ENCODE data around the gene PRKCH.

The PRKCH gene

GRCh38 chr14:61322799-61323290 is 1.5 kb downstream of the PRKCH start:
- peaks cover 46% of the 10 kb centered on the region for H3K36me3 Mint-ChIP-seq (ENCODE audit: low read depth)
- no peaks in the 10 kb centered on the region for H3K9me3 Mint-ChIP-seq
- no peaks in the 10 kb centered on the region for H3K27me3 Mint-ChIP-seq (ENCODE audit: low read depth)
- peak overlapping the region; percentile 94 for H3K4me3 Mint-ChIP-seq
- peak overlapping the region; percentile 84 for H3K27ac Mint-ChIP-seq
- peaks cover 36% of the 10 kb centered on the region for H3K4me1 Mint-ChIP-seq (ENCODE audit: low read depth)

- Mint-ChIP-seq H3K4me3 (peak overlapping the region; percentile 94), H3K4me1 (ENCODE audit: low read depth) (peaks cover 42% of the 10 kb centered on the region), H3K9me3 (no peaks in the 10 kb centered on the region), H3K27me3 (ENCODE audit: low read depth) (no peaks in the 10 kb centered on the region), H3K36me3 (ENCODE audit: low read depth) (peaks cover 50% of the 10 kb centered on the region), H3K27ac (peak overlapping the region; percentile 84)
Observed at GRCh38 chr14:61323970-61324369, 2.6 kb downstream of the PRKCH start.

- Mint-ChIP-seq H3K27ac (peak overlapping the region; percentile 84), H3K9me3 (no peaks in the 10 kb centered on the region), H3K36me3 (ENCODE audit: low read depth) (peaks cover 55% of the 10 kb centered on the region), H3K4me3 (peak overlapping the region; percentile 66), H3K27me3 (ENCODE audit: low read depth) (no peaks in the 10 kb centered on the region), H3K4me1 (ENCODE audit: low read depth) (peaks cover 52% of the 10 kb centered on the region)
Observed at GRCh38 chr14:61325166-61325565, 3.8 kb downstream of the PRKCH start.

- no peaks in the 10 kb centered on the region for H3K27me3 Mint-ChIP-seq (ENCODE audit: low read depth)
- no peaks in the 10 kb centered on the region for H3K9me3 Mint-ChIP-seq
- peaks cover 55% of the 10 kb centered on the region for H3K36me3 Mint-ChIP-seq (ENCODE audit: low read depth)
- peak overlapping the region; percentile 79 for H3K4me3 Mint-ChIP-seq
- H3K4me1 Mint-ChIP-seq (ENCODE audit: low read depth) = peaks cover 54% of the 10 kb centered on the region
- peak overlapping the region; percentile 84 for H3K27ac Mint-ChIP-seq
Observed at GRCh38 chr14:61326146-61326545, 4.8 kb downstream of the PRKCH start.

GRCh38 chr14:61326847-61327246 is 5.5 kb downstream of the PRKCH start:
- H3K4me1 Mint-ChIP-seq (ENCODE audit: low read depth) = peaks cover 57% of the 10 kb centered on the region
- peak overlapping the region; percentile 84 for H3K27ac Mint-ChIP-seq
- no peaks in the 10 kb centered on the region for H3K9me3 Mint-ChIP-seq
- no peaks in the 10 kb centered on the region for H3K27me3 Mint-ChIP-seq (ENCODE audit: low read depth)
- H3K36me3 Mint-ChIP-seq (ENCODE audit: low read depth) = peaks cover 55% of the 10 kb centered on the region
- peak overlapping the region; percentile 79 for H3K4me3 Mint-ChIP-seq

GRCh38 chr14:61328626-61329262 is 7.4 kb downstream of the PRKCH start:
- peak overlapping the region; percentile 90 for H3K27ac Mint-ChIP-seq
- peak overlapping the region; percentile 76 for H3K4me3 Mint-ChIP-seq
- H3K36me3 Mint-ChIP-seq (ENCODE audit: low read depth) = peaks cover 41% of the 10 kb centered on the region
- H3K9me3 Mint-ChIP-seq = no peaks in the 10 kb centered on the region
- H3K27me3 Mint-ChIP-seq (ENCODE audit: low read depth) = no peaks in the 10 kb centered on the region
- peaks cover 73% of the 10 kb centered on the region for H3K4me1 Mint-ChIP-seq (ENCODE audit: low read depth)

- Mint-ChIP-seq H3K4me3 (peak overlapping the region; percentile 76), H3K4me1 (ENCODE audit: low read depth) (peaks cover 76% of the 10 kb centered on the region), H3K9me3 (no peaks in the 10 kb centered on the region), H3K27me3 (ENCODE audit: low read depth) (no peaks in the 10 kb centered on the region), H3K36me3 (ENCODE audit: low read depth) (peaks cover 39% of the 10 kb centered on the region), H3K27ac (peak overlapping the region; percentile 90)
Observed at GRCh38 chr14:61329478-61330051, 8.2 kb downstream of the PRKCH start.

- Mint-ChIP-seq H3K27ac (peak overlapping the region; percentile 90), H3K4me1 (ENCODE audit: low read depth) (peaks cover 74% of the 10 kb centered on the region), H3K9me3 (no peaks in the 10 kb centered on the region), H3K27me3 (ENCODE audit: low read depth) (no peaks in the 10 kb centered on the region), H3K36me3 (ENCODE audit: low read depth) (peaks cover 36% of the 10 kb centered on the region), H3K4me3 (peak overlapping the region; percentile 76)
Observed at GRCh38 chr14:61330511-61330910, 9.1 kb downstream of the PRKCH start.

GRCh38 chr14:61331992-61332657 is 10.7 kb downstream of the PRKCH start:
- Mint-ChIP-seq H3K4me3 (peak overlapping the region; percentile 78), H3K9me3 (no peaks in the 10 kb centered on the region)

GRCh38 chr14:61332658-61333029 is 11.3 kb downstream of the PRKCH start:
- peaks cover 24% of the 10 kb centered on the region for H3K36me3 Mint-ChIP-seq (ENCODE audit: low read depth)
- H3K27ac Mint-ChIP-seq = peak overlapping the region; percentile 94
- peak overlapping the region; percentile 78 for H3K4me3 Mint-ChIP-seq
- H3K27me3 Mint-ChIP-seq (ENCODE audit: low read depth) = no peaks in the 10 kb centered on the region
- no peaks in the 10 kb centered on the region for H3K9me3 Mint-ChIP-seq
- peaks cover 70% of the 10 kb centered on the region for H3K4me1 Mint-ChIP-seq (ENCODE audit: low read depth)

More at GRCh38 chr14:61331992-61332657, 10.7 kb downstream of the PRKCH start:
- Mint-ChIP-seq H3K36me3 (ENCODE audit: low read depth) (peaks cover 29% of the 10 kb centered on the region), H3K4me1 (ENCODE audit: low read depth) (peaks cover 72% of the 10 kb centered on the region), H3K27ac (peak overlapping the region; percentile 94), H3K27me3 (ENCODE audit: low read depth) (no peaks in the 10 kb centered on the region)

- Mint-ChIP-seq H3K27ac (peak overlapping the region; percentile 94), H3K27me3 (ENCODE audit: low read depth) (no peaks in the 10 kb centered on the region), H3K36me3 (ENCODE audit: low read depth) (peaks cover 24% of the 10 kb centered on the region), H3K4me3 (peak overlapping the region; percentile 78), H3K9me3 (no peaks in the 10 kb centered on the region), H3K4me1 (ENCODE audit: low read depth) (peaks cover 74% of the 10 kb centered on the region)
Observed at GRCh38 chr14:61333087-61333486, 11.7 kb downstream of the PRKCH start.

- peak overlapping the region; percentile 94 for H3K27ac Mint-ChIP-seq
Observed at GRCh38 chr14:61334197-61334701, 12.9 kb downstream of the PRKCH start.

GRCh38 chr14:61335049-61335448 is 13.7 kb downstream of the PRKCH start:
- Mint-ChIP-seq H3K4me3 (peak overlapping the region; percentile 77), H3K4me1 (ENCODE audit: low read depth) (peaks cover 75% of the 10 kb centered on the region), H3K27me3 (ENCODE audit: low read depth) (no peaks in the 10 kb centered on the region), H3K9me3 (no peaks in the 10 kb centered on the region), H3K36me3 (ENCODE audit: low read depth) (peaks cover 18% of the 10 kb centered on the region), H3K27ac (peak overlapping the region; percentile 95)

More at GRCh38 chr14:61334197-61334701, 12.9 kb downstream of the PRKCH start:
- H3K4me1 Mint-ChIP-seq (ENCODE audit: low read depth) = peaks cover 79% of the 10 kb centered on the region
- H3K9me3 Mint-ChIP-seq = no peaks in the 10 kb centered on the region
- peaks cover 21% of the 10 kb centered on the region for H3K36me3 Mint-ChIP-seq (ENCODE audit: low read depth)
- no peaks in the 10 kb centered on the region for H3K27me3 Mint-ChIP-seq (ENCODE audit: low read depth)
- peak overlapping the region; percentile 83 for H3K4me3 Mint-ChIP-seq

GRCh38 chr14:61335671-61336275 is 14.4 kb downstream of the PRKCH start:
- peak overlapping the region; percentile 67 for H3K4me3 Mint-ChIP-seq
- peaks cover 21% of the 10 kb centered on the region for H3K36me3 Mint-ChIP-seq (ENCODE audit: low read depth)
- peak overlapping the region; percentile 95 for H3K27ac Mint-ChIP-seq
- H3K27me3 Mint-ChIP-seq (ENCODE audit: low read depth) = no peaks in the 10 kb centered on the region
- H3K4me1 Mint-ChIP-seq (ENCODE audit: low read depth) = peaks cover 74% of the 10 kb centered on the region
- no peaks in the 10 kb centered on the region for H3K9me3 Mint-ChIP-seq
